Colon (tissue), 2 donors: ENCODE measurements around the gene NCOA1.
"Not testable (repeated sequence)": the region's sequence is repeated elsewhere in the genome, so short reads cannot be mapped to it uniquely, and the experiment has no call there.

Experiments
- FAIRE-seq: peaks from 2 replicates; lab custom pipeline; 2012; peaks lifted over from hg19 to GRCh38; lab: Jason Lieb, UNC
- donor health status: control.
- donor health status: control.

The NCOA1 gene

GRCh38 chr2:24635181-24635580 is 144.1 kb downstream of the NCOA1 start:
- no peak for FAIRE-seq

- FAIRE-seq: no peak
These were observed 147.5 kb downstream of the NCOA1 start for GRCh38 chr2:24638568-24638967.

GRCh38 chr2:24642351-24642750 is 151.3 kb downstream of the NCOA1 start:
- no peak for FAIRE-seq

GRCh38 chr2:24643051-24643450 is 152.0 kb downstream of the NCOA1 start:
- no peak for FAIRE-seq

- no peak for FAIRE-seq
These were observed 153.0 kb downstream of the NCOA1 start for GRCh38 chr2:24644032-24644431.

- FAIRE-seq: no peak
These were observed 160.1 kb downstream of the NCOA1 start for GRCh38 chr2:24650997-24651642.

GRCh38 chr2:24651643-24652003 is 160.6 kb downstream of the NCOA1 start:
- no peak for FAIRE-seq

- no peak for FAIRE-seq
These were observed 161.5 kb downstream of the NCOA1 start for GRCh38 chr2:24652265-24653182.

- no peak for FAIRE-seq
These were observed 166.8 kb downstream of the NCOA1 start for GRCh38 chr2:24657818-24658217.

GRCh38 chr2:24658531-24659202 is 167.6 kb downstream of the NCOA1 start:
- no peak for FAIRE-seq

GRCh38 chr2:24659862-24660261 is 168.8 kb downstream of the NCOA1 start:
- no peak for FAIRE-seq

- no peak for FAIRE-seq
These were observed 176.5 kb downstream of the NCOA1 start for GRCh38 chr2:24667542-24667941.

- FAIRE-seq: no peak
These were observed 180.2 kb downstream of the NCOA1 start for GRCh38 chr2:24671230-24671629.

GRCh38 chr2:24672589-24672988 is 181.5 kb downstream of the NCOA1 start:
- no peak for FAIRE-seq

- no peak for FAIRE-seq
These were observed 184.3 kb downstream of the NCOA1 start for GRCh38 chr2:24675338-24675737.

- no peak for FAIRE-seq
These were observed 185.4 kb downstream of the NCOA1 start for GRCh38 chr2:24676493-24676892.

GRCh38 chr2:24678066-24678465 is 187.0 kb downstream of the NCOA1 start:
- not testable (repeated sequence) for FAIRE-seq

- FAIRE-seq: no peak
These were observed 189.1 kb downstream of the NCOA1 start for GRCh38 chr2:24680196-24680595.

GRCh38 chr2:24682304-24682703 is 191.2 kb downstream of the NCOA1 start:
- no peak for FAIRE-seq

- no peak for FAIRE-seq
These were observed 192.4 kb downstream of the NCOA1 start for GRCh38 chr2:24683408-24683807.

- FAIRE-seq: no peak
These were observed 199.5 kb downstream of the NCOA1 start for GRCh38 chr2:24690524-24690923.

- FAIRE-seq: no peak
These were observed 200.8 kb downstream of the NCOA1 start for GRCh38 chr2:24691806-24692205.

- no peak for FAIRE-seq
These were observed 206.7 kb downstream of the NCOA1 start for GRCh38 chr2:24697792-24698191.
